Measurements from ENCODE around the gene TBC1D25. TPM values are rescaled to one million over a fixed set of nuclear protein-coding genes. Genes with fewer than 3 reads are reported as not detected.

Gene TBC1D25
- polyA plus RNA-seq, 1 of the 3 experiments (the other 2 are of a cell fraction): 18.4 TPM

DNA sequence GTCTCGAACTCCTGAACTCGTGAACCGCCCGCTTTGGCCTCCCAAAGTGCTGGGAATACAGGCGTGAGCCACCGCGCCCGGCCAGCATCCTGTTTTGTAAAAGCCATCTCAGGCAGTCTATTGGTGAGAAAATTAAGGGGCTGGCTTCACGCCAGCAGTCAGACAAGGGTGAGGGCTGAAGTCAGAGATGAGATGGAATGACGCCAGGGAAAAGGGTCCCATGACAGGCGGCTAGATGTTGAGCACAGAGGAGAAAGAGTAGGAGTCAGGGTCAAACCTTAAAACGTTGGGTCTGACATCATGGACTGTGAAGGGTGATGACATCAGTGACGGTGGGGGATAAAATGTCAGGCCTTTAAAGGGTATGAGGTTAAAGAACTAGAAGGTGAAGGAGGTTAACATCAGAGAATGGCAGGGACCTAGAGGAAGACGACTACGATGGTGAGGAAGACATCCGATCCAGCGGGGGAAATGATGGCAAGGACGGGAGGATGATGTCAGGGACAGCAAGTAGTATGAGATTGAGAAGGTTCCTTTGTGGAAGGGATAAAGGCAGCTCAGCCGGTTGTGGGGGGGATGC lies 34.3 kb downstream of the TBC1D25 start (continued):
- TF ChIP-seq JUND (IDR thresholded peaks at IDR 0.05): no peak
- no peak for TF ChIP-seq RCOR1 (IDR thresholded peaks at IDR 0.05; ENCODE audit: low read length)

- peak within 1 kb of the TSS; percentile 65 to 82 for H3K4me3 ChIP-seq (ENCODE audit: low read depth in 2 of 2, low read length in 1 of 2)
- ChIA-PET POLR2A (interaction anchor here (0.7 to 1.3 kb wide), 3 partner anchors 35 to 95 kb away, joined by 3 to 4 read pairs (median 3); partner anchors contain the start of gene TBC1D25), CTCF (interaction anchor here (0.7 to 1.6 kb wide), 2 partner anchors 35 to 674 kb away, joined by 3 read pairs; partner anchors contain the start of gene TBC1D25)
- peak; percentile 39 for TF ChIP-seq CTCF (IDR thresholded peaks at IDR 0.05)
- TF ChIP-seq GABPA (IDR thresholded peaks at IDR 0.05; ENCODE audit: low read depth): peak; percentile 92
- TF ChIP-seq NRF1 (IDR thresholded peaks at IDR 0.05; ENCODE audit: low read depth, low read length): peak; percentile 71
- TF ChIP-seq CHD2 (IDR thresholded peaks at IDR 0.05; ENCODE audit: low read length, partially characterized antibody): no peak
- TF ChIP-seq MAX (IDR thresholded peaks at IDR 0.05; ENCODE audit: low read depth): peak; percentile 96
- TF ChIP-seq EP300 (IDR thresholded peaks at IDR 0.05; ENCODE audit: borderline replicate concordance in 1 of 2, low read depth in 1 of 2, low read length in 1 of 2): 0 out of 4 replicates have a peak, but pooled peaks of 1 of the 2 experiments have one; percentile 10
- peak; percentile 59 for TF ChIP-seq TAF1 (IDR thresholded peaks at IDR 0.05; ENCODE audit: borderline replicate concordance, low read depth, low read length)
- peak; percentile 98 for TF ChIP-seq ELF1 (IDR thresholded peaks at IDR 0.05)
- TF ChIP-seq RFX5 (IDR thresholded peaks at IDR 0.05; ENCODE audit: low read length): 0 out of 2 replicates have a peak, but pooled peaks have one; percentile 22
- TF ChIP-seq YY1 (IDR thresholded peaks at IDR 0.05; ENCODE audit: low read depth): peak; percentile 90
- TF ChIP-seq FOSL2 (IDR thresholded peaks at IDR 0.05; ENCODE audit: borderline replicate concordance, low read depth): no peak
- peak; percentile 75 for TF ChIP-seq POLR2AphosphoS5 (IDR thresholded peaks at IDR 0.05; ENCODE audit: low read depth, low read length)
- TF ChIP-seq MXI1 (IDR thresholded peaks at IDR 0.05; ENCODE audit: low read depth, low read length): peak; percentile 71
- TF ChIP-seq, protein P1, sequence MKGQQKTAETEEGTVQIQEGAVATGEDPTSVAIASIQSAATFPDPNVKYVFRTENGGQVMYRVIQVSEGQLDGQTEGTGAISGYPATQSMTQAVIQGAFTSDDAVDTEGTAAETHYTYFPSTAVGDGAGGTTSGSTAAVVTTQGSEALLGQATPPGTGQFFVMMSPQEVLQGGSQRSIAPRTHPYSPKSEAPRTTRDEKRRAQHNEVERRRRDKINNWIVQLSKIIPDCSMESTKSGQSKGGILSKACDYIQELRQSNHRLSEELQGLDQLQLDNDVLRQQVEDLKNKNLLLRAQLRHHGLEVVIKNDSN (IDR thresholded peaks at IDR 0.05; ENCODE audit: borderline replicate concordance, low read depth): peak; percentile 55; the same call in 1 of the 2 replicates
- TF ChIP-seq TEAD4 (IDR thresholded peaks at IDR 0.05; ENCODE audit: borderline replicate concordance, insufficient read depth): no peak
- no peak for TF ChIP-seq NFIC (IDR thresholded peaks at IDR 0.05; ENCODE audit: borderline replicate concordance)
- WGBS (ENCODE audit: low lambda C conversion rate): 33% methylated on average over 61 of the region's 71 CpGs
- H3K9me3 ChIP-seq: no peaks in the 10 kb centered on the region
- H3K9ac ChIP-seq: peak within 1 kb of the TSS; percentile 98
- peaks cover 28% of the 10 kb centered on the region for H3F3A ChIP-seq (replicated peaks; ENCODE audit: insufficient read depth)
- no peaks in the 10 kb centered on the region; the same call in 1 of the 2 replicates for H3K27me3 ChIP-seq (ENCODE audit: insufficient read depth)
- DNase-seq: peak; percentile 85
- peaks cover 0 to 11% of the 10 kb centered on the region in 2 experiments; a peak in 2 of 4 replicates for H3K4me1 ChIP-seq (ENCODE audit: control insufficient read depth in 1 of 2, insufficient read depth in 2 of 2, low read depth in 1 of 2, low read length in 1 of 2)
- H2AFZ ChIP-seq (ENCODE audit: low read depth): peak within 1 kb of the TSS; percentile 54; the same call in 1 of the 2 replicates
- H3K4me2 ChIP-seq: peak within 1 kb of the TSS; percentile 92
- H3K9me2 ChIP-seq: no peaks in the 10 kb centered on the region
- peaks cover 15 to 30% of the 10 kb centered on the region in 2 experiments for H3K36me3 ChIP-seq (replicated peaks in 1 of 2; ENCODE audit: control insufficient read depth in 1 of 2, insufficient read depth in 2 of 2, low read length in 1 of 2)
- peaks cover 24% of the 10 kb centered on the region for H3K79me2 ChIP-seq (ENCODE audit: insufficient read depth)
- H4K20me1 ChIP-seq (ENCODE audit: insufficient read depth): no peaks in the 10 kb centered on the region
- H3K27ac ChIP-seq (ENCODE audit: low read depth in 2 of 2, low read length in 1 of 2): peak within 1 kb of the TSS; percentile 90 to 91
These were observed 35.1 kb downstream of the TBC1D25 start, which contains the start of gene RBM3 for GRCh38 chrX:48574270-48575266. RBM3 (plus strand) TSS chrX:48574484; CDS start chrX:48575181, 697 bp downstream.
